SK-N-MC (cell line): ENCODE measurements around the gene GPD1L.

Experiments used
- EZH2 ChIP-seq: fragments of 200-600 bp; sonication (generic); IDR thresholded peaks from one replicate; pipeline ENCODE4 v1.6.1; 2017; ENCODE audit warnings: antibody characterized with exemption
- POLR2AphosphoS5 ChIP-seq: IDR thresholded peaks from 2 replicates; pipeline ENCODE4 v1.6.1; 2012; ENCODE audit warnings: mild to moderate bottlenecking, low read depth, low read length, borderline replicate concordance

DNA sequence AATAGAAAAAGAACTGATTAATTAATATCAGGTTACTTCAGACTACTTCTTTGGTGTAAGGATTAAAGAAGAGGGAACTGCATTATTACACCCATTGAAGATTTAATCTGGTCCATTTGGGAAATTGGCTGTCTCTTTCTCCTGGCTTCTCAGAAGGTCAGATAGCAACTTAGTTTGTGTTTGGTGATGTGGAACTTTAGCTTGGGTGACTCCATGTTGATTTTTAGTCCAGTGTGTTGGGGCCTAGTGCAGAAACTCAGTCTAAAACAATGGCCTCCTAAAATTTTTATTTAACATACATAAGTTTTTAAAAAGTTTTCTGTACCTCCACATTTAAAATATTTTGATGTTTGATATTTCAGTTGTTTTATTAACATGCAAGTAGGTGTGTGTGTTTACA is 27.6 kb upstream of the GPD1L start:
- no peak for TF ChIP-seq POLR2AphosphoS5
- no peak for TF ChIP-seq EZH2
